Measurements from ENCODE around the gene ZNF777. TPM values are rescaled to one million over a fixed set of nuclear protein-coding genes. Genes with fewer than 3 reads are reported as not detected.

The ZNF777 gene
- polyA plus RNA-seq, 1 donor from 2014 or later = 6.1 TPM

DNA sequence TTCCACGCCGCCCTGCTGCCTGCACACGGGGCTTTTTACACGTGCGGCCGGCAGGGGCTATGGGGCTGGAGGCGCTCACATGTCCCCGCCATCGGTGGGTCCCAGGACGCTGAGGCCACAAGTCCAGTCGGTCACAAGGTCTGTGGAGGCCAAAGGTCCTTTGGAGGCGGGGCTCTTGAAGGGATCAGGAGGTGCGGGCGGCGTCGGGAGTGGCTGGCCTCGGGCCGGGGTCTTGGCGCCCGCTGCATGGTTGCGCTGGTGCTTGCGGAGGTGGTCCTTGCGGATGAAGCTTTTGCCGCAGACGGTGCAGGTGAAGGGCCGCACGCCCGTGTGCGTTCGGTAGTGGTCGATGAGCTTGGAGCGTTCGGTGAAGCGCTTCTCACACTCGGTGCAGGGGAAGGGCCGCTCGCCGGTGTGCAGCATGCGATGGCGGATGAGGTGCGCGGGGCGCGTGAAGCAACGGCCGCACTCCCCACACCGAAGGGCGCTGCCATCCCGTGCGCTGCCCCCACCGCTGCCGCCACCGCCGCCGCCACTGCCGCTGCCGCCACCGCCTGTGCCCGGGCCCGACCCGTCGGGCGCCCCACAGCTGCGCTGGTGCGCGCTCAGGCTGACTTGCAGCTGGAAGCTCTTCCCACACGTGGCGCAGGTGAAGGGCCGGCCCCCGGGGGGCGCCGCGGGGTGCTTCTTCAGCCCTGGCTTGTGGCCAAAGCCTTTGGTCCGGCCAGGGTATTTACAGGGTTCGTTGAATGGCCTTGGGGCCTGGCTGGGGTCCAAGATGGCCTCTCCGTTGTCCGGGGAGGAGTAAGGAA lies 13.7 kb upstream of the ZNF777 start:
- H3K36me3 ChIP-seq (ENCODE audit: insufficient read depth, low read length) = peaks cover 17% of the 10 kb centered on the region
- H3K4me3 ChIP-seq (ENCODE audit: low read length) = no peak overlapping the region
- no peak overlapping the region for H3K9ac ChIP-seq (ENCODE audit: low read length)
- no peak overlapping the region for H2AFZ ChIP-seq (ENCODE audit: low read depth, low read length)
- H3K27me3 ChIP-seq (ENCODE audit: insufficient read depth, low read depth, low read length) = no peaks in the 10 kb centered on the region
- H3K79me2 ChIP-seq (replicated peaks; ENCODE audit: insufficient read depth, low read length) = no peaks in the 10 kb centered on the region
- no peaks in the 10 kb centered on the region for H3F3A ChIP-seq (ENCODE audit: insufficient read depth, low read length, poor library complexity, severe bottlenecking)
- TF ChIP-seq RAD21 (conservative IDR thresholded peaks at IDR 0.05) (no peak), POLR2AphosphoS5 (IDR thresholded peaks at IDR 0.05) (no peak), SMC3 (conservative IDR thresholded peaks at IDR 0.05; ENCODE audit: poor library complexity) (no peak), MXI1 (conservative IDR thresholded peaks at IDR 0.05; ENCODE audit: poor library complexity, severe bottlenecking) (no peak)
- TF ChIP-seq, protein P1, sequence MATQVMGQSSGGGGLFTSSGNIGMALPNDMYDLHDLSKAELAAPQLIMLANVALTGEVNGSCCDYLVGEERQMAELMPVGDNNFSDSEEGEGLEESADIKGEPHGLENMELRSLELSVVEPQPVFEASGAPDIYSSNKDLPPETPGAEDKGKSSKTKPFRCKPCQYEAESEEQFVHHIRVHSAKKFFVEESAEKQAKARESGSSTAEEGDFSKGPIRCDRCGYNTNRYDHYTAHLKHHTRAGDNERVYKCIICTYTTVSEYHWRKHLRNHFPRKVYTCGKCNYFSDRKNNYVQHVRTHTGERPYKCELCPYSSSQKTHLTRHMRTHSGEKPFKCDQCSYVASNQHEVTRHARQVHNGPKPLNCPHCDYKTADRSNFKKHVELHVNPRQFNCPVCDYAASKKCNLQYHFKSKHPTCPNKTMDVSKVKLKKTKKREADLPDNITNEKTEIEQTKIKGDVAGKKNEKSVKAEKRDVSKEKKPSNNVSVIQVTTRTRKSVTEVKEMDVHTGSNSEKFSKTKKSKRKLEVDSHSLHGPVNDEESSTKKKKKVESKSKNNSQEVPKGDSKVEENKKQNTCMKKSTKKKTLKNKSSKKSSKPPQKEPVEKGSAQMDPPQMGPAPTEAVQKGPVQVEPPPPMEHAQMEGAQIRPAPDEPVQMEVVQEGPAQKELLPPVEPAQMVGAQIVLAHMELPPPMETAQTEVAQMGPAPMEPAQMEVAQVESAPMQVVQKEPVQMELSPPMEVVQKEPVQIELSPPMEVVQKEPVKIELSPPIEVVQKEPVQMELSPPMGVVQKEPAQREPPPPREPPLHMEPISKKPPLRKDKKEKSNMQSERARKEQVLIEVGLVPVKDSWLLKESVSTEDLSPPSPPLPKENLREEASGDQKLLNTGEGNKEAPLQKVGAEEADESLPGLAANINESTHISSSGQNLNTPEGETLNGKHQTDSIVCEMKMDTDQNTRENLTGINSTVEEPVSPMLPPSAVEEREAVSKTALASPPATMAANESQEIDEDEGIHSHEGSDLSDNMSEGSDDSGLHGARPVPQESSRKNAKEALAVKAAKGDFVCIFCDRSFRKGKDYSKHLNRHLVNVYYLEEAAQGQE (IDR thresholded peaks at IDR 0.05; ENCODE audit: borderline replicate concordance) = no peak
- TF ChIP-seq, protein P2, sequence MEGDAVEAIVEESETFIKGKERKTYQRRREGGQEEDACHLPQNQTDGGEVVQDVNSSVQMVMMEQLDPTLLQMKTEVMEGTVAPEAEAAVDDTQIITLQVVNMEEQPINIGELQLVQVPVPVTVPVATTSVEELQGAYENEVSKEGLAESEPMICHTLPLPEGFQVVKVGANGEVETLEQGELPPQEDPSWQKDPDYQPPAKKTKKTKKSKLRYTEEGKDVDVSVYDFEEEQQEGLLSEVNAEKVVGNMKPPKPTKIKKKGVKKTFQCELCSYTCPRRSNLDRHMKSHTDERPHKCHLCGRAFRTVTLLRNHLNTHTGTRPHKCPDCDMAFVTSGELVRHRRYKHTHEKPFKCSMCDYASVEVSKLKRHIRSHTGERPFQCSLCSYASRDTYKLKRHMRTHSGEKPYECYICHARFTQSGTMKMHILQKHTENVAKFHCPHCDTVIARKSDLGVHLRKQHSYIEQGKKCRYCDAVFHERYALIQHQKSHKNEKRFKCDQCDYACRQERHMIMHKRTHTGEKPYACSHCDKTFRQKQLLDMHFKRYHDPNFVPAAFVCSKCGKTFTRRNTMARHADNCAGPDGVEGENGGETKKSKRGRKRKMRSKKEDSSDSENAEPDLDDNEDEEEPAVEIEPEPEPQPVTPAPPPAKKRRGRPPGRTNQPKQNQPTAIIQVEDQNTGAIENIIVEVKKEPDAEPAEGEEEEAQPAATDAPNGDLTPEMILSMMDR (IDR thresholded peaks at IDR 0.05; ENCODE audit: poor library complexity, severe bottlenecking) = no peak
- no peaks in the 10 kb centered on the region for H3K9me3 ChIP-seq (ENCODE audit: low read length)
- H3K27ac ChIP-seq (ENCODE audit: low read length) = no peak overlapping the region
- no peaks in the 10 kb centered on the region for H4K20me1 ChIP-seq (ENCODE audit: insufficient read depth)
- no peak overlapping the region for H3K4me2 ChIP-seq (ENCODE audit: low read length)
- H3K9me2 ChIP-seq (ENCODE audit: insufficient read depth, low read length) = no peaks in the 10 kb centered on the region

DNA sequence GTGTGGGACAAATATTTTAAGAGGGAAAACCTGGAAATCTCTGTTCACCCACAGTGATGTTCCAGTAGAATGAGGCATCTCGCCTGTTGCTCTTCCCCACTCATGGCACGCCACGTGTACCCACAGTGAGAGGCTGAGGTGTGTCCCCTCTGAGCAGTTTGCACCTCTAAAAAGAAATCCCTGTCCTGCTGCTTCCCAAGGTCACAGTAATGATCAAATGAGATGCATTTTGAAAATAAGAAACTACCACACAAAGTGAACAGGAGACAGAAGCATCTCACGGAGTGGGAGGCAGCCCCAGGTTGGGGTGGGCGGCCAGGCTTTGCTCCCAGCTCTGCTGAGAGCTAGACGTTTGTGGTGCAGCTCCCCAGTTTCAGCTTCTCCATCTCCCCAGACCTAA lies 12.4 kb upstream of the ZNF777 start:
- Histone ChIP-seq H3K27me3 (ENCODE audit: insufficient read depth, low read depth, low read length) (no peaks in the 10 kb centered on the region), H4K20me1 (ENCODE audit: insufficient read depth) (no peaks in the 10 kb centered on the region), H3F3A (ENCODE audit: insufficient read depth, low read length, poor library complexity, severe bottlenecking) (no peaks in the 10 kb centered on the region), H3K36me3 (ENCODE audit: insufficient read depth, low read length) (peaks cover 10% of the 10 kb centered on the region), H3K4me2 (ENCODE audit: low read length) (no peak overlapping the region), H3K9me2 (ENCODE audit: insufficient read depth, low read length) (no peaks in the 10 kb centered on the region), H3K9me3 (ENCODE audit: low read length) (no peaks in the 10 kb centered on the region), H3K9ac (ENCODE audit: low read length) (no peak overlapping the region), H2AFZ (ENCODE audit: low read depth, low read length) (no peak overlapping the region), H3K79me2 (replicated peaks; ENCODE audit: insufficient read depth, low read length) (no peaks in the 10 kb centered on the region), H3K27ac (ENCODE audit: low read length) (no peak overlapping the region), H3K4me3 (ENCODE audit: low read length) (no peak overlapping the region)
- TF ChIP-seq EZH2 (IDR thresholded peaks at IDR 0.05; ENCODE audit: borderline replicate concordance, insufficient read depth, low read length, poor library complexity, severe bottlenecking) (no peak), TAF1 (IDR thresholded peaks at IDR 0.05; ENCODE audit: low read depth) (no peak), POLR2AphosphoS5 (IDR thresholded peaks at IDR 0.05) (no peak), RAD21 (conservative IDR thresholded peaks at IDR 0.05) (no peak), MXI1 (conservative IDR thresholded peaks at IDR 0.05; ENCODE audit: poor library complexity, severe bottlenecking) (no peak), SMC3 (conservative IDR thresholded peaks at IDR 0.05; ENCODE audit: poor library complexity) (no peak)
- TF ChIP-seq, protein P2 (IDR thresholded peaks at IDR 0.05; ENCODE audit: poor library complexity, severe bottlenecking) = no peak
- TF ChIP-seq, protein P1 (IDR thresholded peaks at IDR 0.05; ENCODE audit: borderline replicate concordance) = no peak
